ENCODE data around the gene MYO1E.

DNA sequence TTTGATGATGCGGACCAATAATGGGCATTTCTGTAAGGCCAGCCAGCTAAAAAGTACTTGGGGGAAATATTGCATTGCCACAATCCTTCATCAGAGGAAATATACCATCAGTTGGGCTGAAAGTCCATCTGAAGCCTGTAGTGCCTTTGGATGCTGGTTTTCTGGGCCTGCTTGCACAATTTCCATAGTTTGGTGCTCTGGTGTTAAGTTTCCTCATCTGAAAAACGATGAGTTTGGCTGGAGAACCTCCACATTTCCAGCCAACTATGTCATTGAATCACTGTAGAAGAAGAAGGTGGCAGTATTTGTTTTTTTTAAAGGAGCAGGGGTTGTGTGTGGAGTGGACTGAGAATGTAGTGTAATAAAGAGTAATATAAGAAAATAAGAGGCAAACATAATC is 257.6 kb downstream of the MYO1E start:
- TF ChIP-seq, protein P1, sequence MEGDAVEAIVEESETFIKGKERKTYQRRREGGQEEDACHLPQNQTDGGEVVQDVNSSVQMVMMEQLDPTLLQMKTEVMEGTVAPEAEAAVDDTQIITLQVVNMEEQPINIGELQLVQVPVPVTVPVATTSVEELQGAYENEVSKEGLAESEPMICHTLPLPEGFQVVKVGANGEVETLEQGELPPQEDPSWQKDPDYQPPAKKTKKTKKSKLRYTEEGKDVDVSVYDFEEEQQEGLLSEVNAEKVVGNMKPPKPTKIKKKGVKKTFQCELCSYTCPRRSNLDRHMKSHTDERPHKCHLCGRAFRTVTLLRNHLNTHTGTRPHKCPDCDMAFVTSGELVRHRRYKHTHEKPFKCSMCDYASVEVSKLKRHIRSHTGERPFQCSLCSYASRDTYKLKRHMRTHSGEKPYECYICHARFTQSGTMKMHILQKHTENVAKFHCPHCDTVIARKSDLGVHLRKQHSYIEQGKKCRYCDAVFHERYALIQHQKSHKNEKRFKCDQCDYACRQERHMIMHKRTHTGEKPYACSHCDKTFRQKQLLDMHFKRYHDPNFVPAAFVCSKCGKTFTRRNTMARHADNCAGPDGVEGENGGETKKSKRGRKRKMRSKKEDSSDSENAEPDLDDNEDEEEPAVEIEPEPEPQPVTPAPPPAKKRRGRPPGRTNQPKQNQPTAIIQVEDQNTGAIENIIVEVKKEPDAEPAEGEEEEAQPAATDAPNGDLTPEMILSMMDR (IDR thresholded peaks at IDR 0.05), result no peak
- TF ChIP-seq ZFX (IDR thresholded peaks at IDR 0.05; ENCODE audit: borderline replicate concordance), result no peak
